H1 (cell line): Measurements from ENCODE around the gene SEPTIN1. TPM values are rescaled to one million over a fixed set of nuclear protein-coding genes. Genes with fewer than 3 reads are reported as not detected.
A peak's percentile ranks its signal among the peaks of the same experiment; 100 is the strongest.

Experiments used
- CTCF ChIP-seq, 3 experiments: IDR thresholded peaks; 1 replicate in 2 of 3; 2 replicates in 1 of 3; pipeline versions ENCODE4 v1.5.1 to v1.6.1; 2011; ENCODE audit warnings: low read length in 3 of 3, mild to moderate bottlenecking in 3 of 3, inconsistent platforms in 2 of 3, low read depth in 1 of 3, moderate library complexity in 1 of 3; ENCODE audit not compliant: insufficient read depth in 1 of 3; ENCODE audit errors: control extremely low read depth in 1 of 3
- E2F6 ChIP-seq: IDR thresholded peaks from 2 replicates; pipeline ENCODE4 v1.6.1; 2012; ENCODE audit warnings: inconsistent platforms
- EZH2 ChIP-seq: fragments of 200-600 bp; sonication (generic); IDR thresholded peaks from 2 replicates; pipeline ENCODE4 v1.7.1; 2012; ENCODE audit warnings: low read depth, mild to moderate bottlenecking, moderate library complexity, low read length, inconsistent platforms; ENCODE audit not compliant: severe bottlenecking
- POU5F1 ChIP-seq: IDR thresholded peaks from 2 replicates; pipeline ENCODE4 v1.6.1; 2011; ENCODE audit warnings: low read depth, mild to moderate bottlenecking, low read length, moderate library complexity
- SIX5 ChIP-seq: IDR thresholded peaks from 2 replicates; pipeline ENCODE4 v1.6.1; 2011; ENCODE audit warnings: mild to moderate bottlenecking, low read depth, low read length
- polyA plus RNA-seq, 7 experiments: library from polyadenylated mRNA; depleted of rRNA in 3 of 7; stranded (reverse) in 5 of 7; unstranded in 2 of 7; fragments of >200 nt in 5 of 7; fragments of 200-250 nt in 2 of 7; gene quantifications; 1 replicate in 5 of 7; 2 replicates in 1 of 7; 4 replicates in 1 of 7; pipeline versions ENCODE4 v1.2.1 to v1.2.3, GENCODE V29; 2011 to 2013; ENCODE audit warnings: missing spikeins in 2 of 7, mixed read lengths in 2 of 7
- total RNA-seq: library from RNA; stranded (reverse); fragmentation: NEBNext Ultra II Directional; extraction: Animal tissue kit (Norgen Biotek cat#: 25700); gene quantifications from 2 replicates; pipeline ENCODE4 v1.2.1, GENCODE V29; 2021

SEPTIN1 gene
- total and polyA plus RNA-seq, 2 of the 8 experiments (the other 6 are each of a cell fraction or from before 2014, with no cell fraction given), result 0.24 to 1.4 TPM

- TF ChIP-seq E2F6 (peak; percentile 89), SIX5 (no peak), EZH2 (no peak), POU5F1 (no peak), CTCF (IDR thresholded peaks at IDR 0.05; ENCODE audit: control extremely low read depth in 1 of 3, insufficient read depth in 1 of 3, low read depth in 1 of 3, low read length in 3 of 3) (peak in 2 of 3 experiments; percentile 22 to 45; a peak in 1 of 4 replicates)
Observed at GRCh38 chr16:30430428-30430970, 48.1 kb upstream of the SEPTIN1 start (continued).
